Subcutaneous adipose tissue (tissue), 4 donors: ENCODE results near the gene PTPN13. TPM values are rescaled to one million over a fixed set of nuclear protein-coding genes. Genes with fewer than 3 reads are reported as not detected.

Experiments
- total RNA-seq, 4 donors: library from RNA; depleted of rRNA; stranded (reverse); fragments of >200 nt; gene quantifications; one replicate each; pipeline ENCODE4 v1.1.0, GENCODE V29; 2016
- TF ChIP-seq, protein P1 (sequence below): fragments of 450-650 bp; IDR thresholded peaks from one replicate; pipeline ENCODE4 v1.5.1; 2016; ENCODE audit warnings: low read depth, mild to moderate bottlenecking, control low read depth, antibody characterized with exemption, moderate library complexity

The PTPN13 gene
- total RNA-seq, 4 donors from 2014 or later, result 28.6 to 37.5 (median 33.0) TPM

DNA sequence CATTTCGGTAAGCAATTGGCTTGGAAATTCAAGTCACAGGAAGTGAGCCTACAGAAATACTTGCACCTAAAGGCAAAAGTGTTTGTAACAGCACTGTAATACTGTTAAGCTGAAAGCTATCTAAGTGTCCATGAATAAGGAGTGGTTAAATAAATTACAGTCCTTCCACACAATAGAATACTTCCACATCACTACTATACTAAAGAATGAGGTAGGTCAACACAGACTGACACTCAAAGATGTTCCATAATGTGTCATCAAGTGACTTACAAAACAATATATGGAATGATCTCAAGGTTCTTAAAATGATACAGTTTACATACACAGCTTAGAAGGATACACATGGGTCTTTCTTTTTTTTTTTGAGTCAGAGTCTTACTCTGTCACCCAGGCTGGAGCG, 228.0 kb downstream of the PTPN13 start:
- TF ChIP-seq, protein P1, sequence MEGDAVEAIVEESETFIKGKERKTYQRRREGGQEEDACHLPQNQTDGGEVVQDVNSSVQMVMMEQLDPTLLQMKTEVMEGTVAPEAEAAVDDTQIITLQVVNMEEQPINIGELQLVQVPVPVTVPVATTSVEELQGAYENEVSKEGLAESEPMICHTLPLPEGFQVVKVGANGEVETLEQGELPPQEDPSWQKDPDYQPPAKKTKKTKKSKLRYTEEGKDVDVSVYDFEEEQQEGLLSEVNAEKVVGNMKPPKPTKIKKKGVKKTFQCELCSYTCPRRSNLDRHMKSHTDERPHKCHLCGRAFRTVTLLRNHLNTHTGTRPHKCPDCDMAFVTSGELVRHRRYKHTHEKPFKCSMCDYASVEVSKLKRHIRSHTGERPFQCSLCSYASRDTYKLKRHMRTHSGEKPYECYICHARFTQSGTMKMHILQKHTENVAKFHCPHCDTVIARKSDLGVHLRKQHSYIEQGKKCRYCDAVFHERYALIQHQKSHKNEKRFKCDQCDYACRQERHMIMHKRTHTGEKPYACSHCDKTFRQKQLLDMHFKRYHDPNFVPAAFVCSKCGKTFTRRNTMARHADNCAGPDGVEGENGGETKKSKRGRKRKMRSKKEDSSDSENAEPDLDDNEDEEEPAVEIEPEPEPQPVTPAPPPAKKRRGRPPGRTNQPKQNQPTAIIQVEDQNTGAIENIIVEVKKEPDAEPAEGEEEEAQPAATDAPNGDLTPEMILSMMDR, result no peak

- TF ChIP-seq, protein P1, result no peak
These were observed 231.4 kb downstream of the PTPN13 start for GRCh38 chr4:86825511-86825910.

DNA sequence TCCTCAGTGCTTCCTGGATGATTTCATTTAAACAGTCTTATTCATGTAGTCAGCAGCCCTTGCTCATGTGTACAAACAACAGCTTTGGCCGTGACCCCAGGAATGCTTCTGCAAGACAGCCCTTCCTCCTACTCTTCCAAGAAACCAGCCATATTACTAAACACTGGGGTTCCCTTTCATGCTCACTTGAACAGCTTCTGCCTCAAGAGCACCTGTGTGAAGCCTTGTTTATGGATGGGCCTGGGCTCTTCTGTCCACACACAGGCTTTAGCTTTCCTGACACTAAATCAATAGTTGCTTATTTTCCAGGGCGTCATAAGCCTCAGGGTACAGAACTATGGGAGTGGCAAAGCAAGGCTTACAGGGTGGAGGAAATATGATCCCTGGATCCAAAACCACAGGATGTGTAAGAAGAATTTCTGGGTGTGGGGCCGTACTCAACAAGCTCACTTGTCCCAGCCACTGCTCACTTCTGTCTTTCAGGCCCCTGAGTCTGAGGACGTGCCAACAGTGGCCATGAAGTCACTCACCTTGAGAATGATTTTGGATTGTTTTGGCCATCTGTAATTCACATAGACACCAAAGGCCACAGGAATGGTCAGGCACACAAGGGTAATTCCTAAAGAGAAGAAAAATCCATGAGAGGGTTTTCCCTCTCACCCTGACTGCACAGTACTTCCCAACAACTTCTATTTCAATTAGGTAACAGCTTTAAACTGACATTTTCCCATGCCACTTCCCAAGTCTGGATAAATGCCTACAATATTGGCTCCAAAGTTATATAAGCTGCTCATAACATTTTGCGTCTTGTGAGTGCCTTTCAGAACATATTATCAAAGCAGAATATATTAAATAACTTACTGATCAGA, 237.4 kb downstream of the PTPN13 start:
- TF ChIP-seq, protein P1, result no peak

DNA sequence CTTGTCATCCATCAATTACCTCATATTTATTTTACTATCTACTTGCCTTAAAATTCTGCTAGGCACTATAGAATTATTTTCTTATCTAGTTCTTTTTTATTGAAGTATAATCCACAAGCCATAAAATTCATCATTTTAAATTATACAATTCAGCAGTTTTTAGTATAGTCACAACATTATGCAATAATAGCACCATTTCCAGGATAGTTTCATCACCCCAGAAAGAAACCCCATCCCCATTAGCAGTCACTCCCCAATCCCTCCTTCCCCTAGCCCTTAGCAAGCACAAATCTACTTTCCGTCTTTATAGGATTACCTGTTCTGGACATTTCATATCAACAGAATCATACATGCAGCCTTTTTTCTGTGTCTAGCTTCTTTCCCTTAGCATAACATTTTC, 239.5 kb downstream of the PTPN13 start:
- TF ChIP-seq, protein P1, result no peak

DNA sequence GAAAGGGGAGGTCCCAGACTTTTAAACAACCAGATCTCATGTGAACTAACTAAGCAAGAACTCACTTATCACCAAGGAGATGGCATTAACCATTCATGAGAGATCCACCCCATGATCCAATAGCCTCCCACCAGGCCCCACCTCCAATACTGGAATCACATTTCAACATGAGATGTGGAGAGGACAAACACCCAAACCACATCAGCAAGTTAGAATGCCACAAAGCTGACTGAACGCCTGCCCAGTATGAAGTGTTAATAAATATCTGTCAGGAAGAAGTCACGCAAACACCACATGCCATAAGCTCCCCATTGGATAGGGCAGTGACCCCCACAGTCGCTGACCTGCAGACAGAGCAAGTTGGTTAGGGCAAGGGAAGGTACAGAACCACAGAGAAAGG, 240.8 kb downstream of the PTPN13 start:
- TF ChIP-seq, protein P1, result no peak

DNA sequence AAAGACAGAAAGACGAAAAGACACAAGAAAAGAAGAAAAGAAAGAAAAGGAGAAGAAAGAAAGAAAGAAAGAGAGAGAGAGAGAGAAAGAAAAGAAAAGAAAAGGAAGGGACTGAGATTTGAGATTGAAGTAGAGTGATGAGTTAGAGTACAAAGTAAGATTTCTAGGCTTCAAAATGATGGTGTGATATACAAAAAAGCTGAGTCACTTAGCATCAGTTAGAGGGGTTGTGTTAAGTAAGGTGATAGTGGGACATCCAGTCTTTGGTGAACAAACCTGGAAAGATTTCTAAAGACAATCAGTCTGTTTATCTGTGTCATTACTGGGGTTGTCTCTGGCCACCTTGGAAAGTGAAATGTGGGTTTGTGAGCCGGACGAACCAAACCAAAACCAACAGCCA, 241.6 kb downstream of the PTPN13 start:
- TF ChIP-seq, protein P1, result no peak

DNA sequence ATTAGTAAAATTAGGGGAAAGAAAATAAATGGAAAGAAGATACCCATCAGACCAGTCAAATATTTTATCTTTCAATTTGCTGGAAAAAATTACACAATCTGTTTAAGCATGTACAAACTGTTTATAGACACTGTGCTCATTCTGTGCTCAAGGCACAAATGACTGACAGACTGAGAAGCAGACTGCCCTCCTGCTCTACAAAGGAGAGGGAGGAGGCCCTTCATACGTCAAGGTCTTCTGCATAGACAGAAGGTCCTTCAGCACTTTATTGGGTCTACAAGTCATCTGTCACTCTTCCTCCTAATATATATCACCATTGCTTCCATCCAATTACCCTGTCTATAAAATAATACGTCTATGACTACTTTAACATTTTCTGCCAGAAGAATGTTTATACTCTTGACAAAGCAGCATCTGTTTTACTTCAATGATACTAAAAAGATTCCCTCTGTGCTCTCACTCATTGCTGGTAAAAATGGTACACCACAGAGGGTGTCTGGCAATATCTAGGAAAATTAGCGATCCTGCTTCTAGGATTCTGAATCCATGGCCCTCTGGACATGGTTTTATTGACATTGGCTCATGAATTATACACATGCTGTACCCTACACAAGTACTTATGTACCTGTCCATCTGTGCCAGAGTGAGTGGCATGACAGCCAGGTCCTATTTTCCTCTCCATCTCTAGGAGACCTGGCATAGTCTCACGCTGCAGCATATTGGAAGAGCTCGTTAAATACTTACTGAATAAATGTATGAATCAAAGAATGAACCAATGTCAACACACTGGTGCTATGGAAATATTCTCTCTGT, 243.8 kb downstream of the PTPN13 start:
- TF ChIP-seq, protein P1, result no peak
